K562 (cell line): ENCODE results near the gene MED15. TPM values are rescaled to one million over a fixed set of nuclear protein-coding genes. Genes with fewer than 3 reads are reported as not detected.
A peak's percentile ranks its signal among the peaks of the same experiment; 100 is the strongest.

Source experiments
- ATF1 ChIP-seq, 2 experiments: fragments of 450-650 bp in 1 of 2; IDR thresholded peaks; 2 replicates each; pipeline ENCODE4 v1.6.1; 2016; ENCODE audit warnings: missing compliant biosample characterization in 1 of 2, missing genetic modification characterization in 1 of 2
- CBX3 ChIP-seq, 2 experiments: IDR thresholded peaks; 1 replicate in 1 of 2; 2 replicates in 1 of 2; pipeline ENCODE4 v1.6.1; 2012; ENCODE audit warnings: inconsistent platforms in 2 of 2, low read length in 2 of 2, borderline replicate concordance in 1 of 2, control low read depth in 1 of 2
- E4F1 ChIP-seq: fragments of 250-450 bp; sonication (Bioruptor Pico); IDR thresholded peaks from 2 replicates; pipeline ENCODE4 v1.5.0; 2021; ENCODE audit warnings: mild to moderate bottlenecking, borderline replicate concordance
- ELF2 ChIP-seq: fragments of 250-450 bp; sonication (Bioruptor Pico); IDR thresholded peaks from 2 replicates; pipeline ENCODE4 v1.5.0; 2021; ENCODE audit warnings: mild to moderate bottlenecking
- ELF4 ChIP-seq: fragments of 450-650 bp; formaldehyde crosslinking; IDR thresholded peaks from 2 replicates; pipeline ENCODE4 v1.4.0; 2022; ENCODE audit warnings: missing genetic modification characterization
- EP400 ChIP-seq: fragments of 450-650 bp; IDR thresholded peaks from 2 replicates; pipeline ENCODE4 v1.6.1; 2017; ENCODE audit warnings: antibody characterized with exemption, mild to moderate bottlenecking, moderate library complexity
- ILK ChIP-seq: fragments of 450-650 bp; IDR thresholded peaks from 2 replicates; pipeline ENCODE4 v1.6.1; 2016; ENCODE audit warnings: missing genetic modification characterization, low read depth, mild to moderate bottlenecking, missing compliant biosample characterization, moderate library complexity, borderline replicate concordance
- PHF8 ChIP-seq: fragments of 200-600 bp; sonication (generic); IDR thresholded peaks from 2 replicates; pipeline ENCODE4 v1.6.1; 2012; ENCODE audit warnings: mixed run types, mild to moderate bottlenecking, inconsistent platforms, low read length, moderate library complexity, borderline replicate concordance
- PML ChIP-seq: IDR thresholded peaks from 2 replicates; pipeline ENCODE4 v1.6.1; 2012; ENCODE audit warnings: low read length, inconsistent platforms
- POLR2A ChIP-seq: fragments of 450-650 bp; conservative IDR thresholded peaks from 2 replicates; pipeline ENCODE4 v1.6.1; 2016
- POLR2B ChIP-seq: fragments of 450-650 bp; IDR thresholded peaks from 2 replicates; pipeline ENCODE4 v1.6.1; 2018; ENCODE audit warnings: low read depth; ENCODE audit not compliant: partially characterized antibody
- RB1 ChIP-seq: fragments of 450-650 bp; IDR thresholded peaks from 2 replicates; pipeline ENCODE4 v1.6.1; 2017; ENCODE audit warnings: low read depth, mild to moderate bottlenecking
- RHOXF2B ChIP-seq: fragments of 250-450 bp; sonication (Bioruptor Pico); conservative IDR thresholded peaks from 2 replicates; pipeline ENCODE4 v1.5.1; 2021
- SIN3B ChIP-seq: fragments of 450-650 bp; IDR thresholded peaks from 2 replicates; pipeline ENCODE4 v1.6.1; 2017; ENCODE audit warnings: low read depth, mild to moderate bottlenecking, moderate library complexity
- SNRNP70 ChIP-seq: fragments of 200-400 bp; formaldehyde crosslinking; optimal IDR thresholded peaks from 2 replicates; pipeline ENCODE3; 2017; ENCODE audit warnings: low read depth, low read length
- STAG1 ChIP-seq: sonication (generic); formaldehyde crosslinking; IDR thresholded peaks from 2 replicates; pipeline ENCODE4 v1.5.0; 2020; ENCODE audit warnings: missing genetic modification reagents, borderline replicate concordance
- TAF9B ChIP-seq: fragments of 450-650 bp; IDR thresholded peaks from 2 replicates; pipeline ENCODE4 v1.6.1; 2018; ENCODE audit warnings: mild to moderate bottlenecking; ENCODE audit not compliant: partially characterized antibody
- ZFP30 ChIP-seq: fragments of 250-450 bp; sonication (Bioruptor Pico); IDR thresholded peaks from 2 replicates; pipeline ENCODE4 v1.8.0; 2022; ENCODE audit warnings: moderate library complexity, mild to moderate bottlenecking, inconsistent platforms, borderline replicate concordance
- ZNF133 ChIP-seq: fragments of 250-450 bp; sonication (Bioruptor Pico); IDR thresholded peaks from 2 replicates; pipeline ENCODE4 v1.4.0; 2020; ENCODE audit warnings: mild to moderate bottlenecking
- ZNF146 ChIP-seq: IDR thresholded peaks from one replicate; pipeline ENCODE4 v1.6.1; 2018; ENCODE audit warnings: missing compliant biosample characterization; ENCODE audit not compliant: unreplicated experiment
- ZNF274 ChIP-seq: IDR thresholded peaks from 2 replicates; pipeline ENCODE4 v1.6.1; 2011; ENCODE audit warnings: low read depth, mild to moderate bottlenecking, low read length, moderate library complexity, borderline replicate concordance
- ZNF3 ChIP-seq: fragments of 250-450 bp; sonication (Bioruptor Pico); IDR thresholded peaks from 2 replicates; pipeline ENCODE4 v1.5.0; 2021; ENCODE audit warnings: mild to moderate bottlenecking, moderate library complexity
- ZNF507 ChIP-seq: conservative IDR thresholded peaks from 2 replicates; pipeline ENCODE4 v1.6.1; 2017; ENCODE audit warnings: missing genetic modification characterization, missing compliant biosample characterization
- ZNF583 ChIP-seq: fragments of 250-450 bp; sonication (Bioruptor Pico); IDR thresholded peaks from 2 replicates; pipeline ENCODE4 v1.4.0; 2020
- ZNF586 ChIP-seq: fragments of 450-650 bp; formaldehyde crosslinking; conservative IDR thresholded peaks from 2 replicates; pipeline ENCODE4 v1.4.0; 2020; ENCODE audit warnings: mild to moderate bottlenecking, moderate library complexity
- ZNF764 ChIP-seq: fragments of 250-450 bp; sonication (Bioruptor Pico); IDR thresholded peaks from 2 replicates; pipeline ENCODE4 v1.4.0; 2020; ENCODE audit warnings: low read depth, mild to moderate bottlenecking, moderate library complexity
- ZNF785 ChIP-seq: fragments of 250-450 bp; sonication (Bioruptor Pico); IDR thresholded peaks from 2 replicates; pipeline ENCODE4 v1.4.0; 2020; ENCODE audit warnings: mild to moderate bottlenecking
- ZZZ3 ChIP-seq: fragments of 450-650 bp; IDR thresholded peaks from 2 replicates; pipeline ENCODE4 v1.6.1; 2016; ENCODE audit warnings: antibody characterized with exemption, mild to moderate bottlenecking, moderate library complexity
- polyA plus RNA-seq, 8 experiments: library from polyadenylated mRNA; depleted of rRNA in 4 of 8; stranded (reverse) in 5 of 8; unstranded in 3 of 8; fragments of >200 nt; fragmentation: Nextera tagmentation in 2 of 8; fragmentation: Illumina TruSeq in 1 of 8; extraction: Ambion mirVana in 2 of 8; extraction: Trizol in 1 of 8; gene quantifications; 2 replicates each; pipeline versions ENCODE4 v1.2.1 to v1.2.3, GENCODE V29; 2011 to 2014; ENCODE audit warnings: inconsistent platforms in 1 of 8, missing spikeins in 1 of 8
- total RNA-seq, 7 experiments: library from RNA; depleted of rRNA in 6 of 7; stranded (reverse); fragments of >200 nt in 6 of 7; fragmentation: Illumina TruSeq in 2 of 7; extraction: Trizol in 2 of 7; gene quantifications; 2 replicates each; pipeline versions ENCODE4 v1.2.1 to v1.2.3, GENCODE V29; 2011 to 2021; ENCODE audit warnings: low replicate concordance in 1 of 7
- TF ChIP-seq, protein P1 (sequence below): fragments of 250-450 bp; sonication (Bioruptor Pico); IDR thresholded peaks from 2 replicates; pipeline ENCODE4 v1.5.1; 2021; ENCODE audit warnings: mild to moderate bottlenecking

The MED15 gene
- total and polyA plus RNA-seq, 9 of the 15 experiments (the other 6 are each of a cell fraction or from before 2014, with no cell fraction given), result 4.0 to 271 (median 60.1) TPM

- no peak for TF ChIP-seq ATF1 (CRISPR knock-in tag; IDR thresholded peaks at IDR 0.05)
- no peak for TF ChIP-seq ATF1 (tag; IDR thresholded peaks at IDR 0.05)
- no peak for TF ChIP-seq STAG1 (CRISPR knock-in tag)
- TF ChIP-seq ZNF583 (CRISPR knock-in tag), result no peak
- no peak for TF ChIP-seq RB1
- no peak for TF ChIP-seq TAF9B
- no peak for TF ChIP-seq ZNF146 (CRISPR knock-in tag)
- TF ChIP-seq ELF2, result no peak
- no peak for TF ChIP-seq EP400
- no peak for TF ChIP-seq ZNF507 (tag)
- no peak for TF ChIP-seq PHF8
- no peak for TF ChIP-seq ZNF785
- no peak for TF ChIP-seq ZNF3
- TF ChIP-seq SNRNP70, result peak; percentile 24
- no peak for TF ChIP-seq POLR2A
- no peak for TF ChIP-seq POLR2B
- TF ChIP-seq RHOXF2B (CRISPR knock-in tag), result no peak
- TF ChIP-seq SIN3B, result no peak
- TF ChIP-seq ILK (tag), result peak; percentile 24; the same call in 1 of the 2 replicates
- TF ChIP-seq ZNF586 (CRISPR knock-in tag), result no peak
- TF ChIP-seq ZNF764, result no peak
- no peak for TF ChIP-seq ZFP30 (CRISPR knock-in tag)
- no peak for TF ChIP-seq CBX3 (IDR thresholded peaks at IDR 0.05; ENCODE audit: borderline replicate concordance in 1 of 2, low read length in 2 of 2)
- no peak for TF ChIP-seq E4F1 (CRISPR knock-in tag)
- TF ChIP-seq ZNF133 (CRISPR knock-in tag), result no peak
- TF ChIP-seq, protein P1, sequence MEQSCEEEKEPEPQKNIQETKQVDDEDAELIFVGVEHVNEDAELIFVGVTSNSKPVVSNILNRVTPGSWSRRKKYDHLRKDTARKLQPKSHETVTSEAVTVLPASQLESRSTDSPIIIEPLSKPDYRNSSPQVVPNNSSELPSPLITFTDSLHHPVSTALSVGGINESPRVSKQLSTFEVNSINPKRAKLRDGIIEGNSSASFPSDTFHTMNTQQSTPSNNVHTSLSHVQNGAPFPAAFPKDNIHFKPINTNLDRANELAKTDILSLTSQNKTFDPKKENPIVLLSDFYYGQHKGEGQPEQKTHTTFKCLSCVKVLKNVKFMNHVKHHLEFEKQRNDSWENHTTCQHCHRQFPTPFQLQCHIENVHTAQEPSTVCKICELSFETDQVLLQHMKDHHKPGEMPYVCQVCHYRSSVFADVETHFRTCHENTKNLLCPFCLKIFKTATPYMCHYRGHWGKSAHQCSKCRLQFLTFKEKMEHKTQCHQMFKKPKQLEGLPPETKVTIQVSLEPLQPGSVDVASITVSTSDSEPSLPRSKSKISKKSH, result no peak
- TF ChIP-seq PML, result peak; percentile 25; the same call in 1 of the 2 replicates
- TF ChIP-seq ZNF274, result no peak
- TF ChIP-seq ZZZ3, result no peak
- TF ChIP-seq ELF4 (CRISPR knock-in tag), result no peak
Measured at GRCh38 chr22:20532256-20532993, 25.0 kb downstream of the MED15 start (continued).
